Naive thymus-derived CD4-positive, alpha-beta T cell (primary cell): ENCODE measurements around the gene NCLN. TPM values are rescaled to one million over a fixed set of nuclear protein-coding genes. Genes with fewer than 3 reads are reported as not detected.

Source experiments
- ATAC-seq: fragments of 150-1000 bp; cut with Tn5 transposase; 2 replicates; pipeline ENCODE4 v1.10.0; 2021; ENCODE audit warnings: mild to moderate bottlenecking, moderate library complexity
- CTCF ChIA-PET: fragments of 350-600 bp; sonication (Branson Sonifier 250); formaldehyde crosslinking; loops from one replicate; lab custom pipeline; 2021; ENCODE audit warnings: antibody characterized with exemption; lab: Charles Lee
- POLR2A ChIA-PET: fragments of 350-600 bp; sonication (Branson Sonifier 250); formaldehyde crosslinking; loops from one replicate; lab custom pipeline; 2021; ENCODE audit warnings: antibody characterized with exemption, inconsistent platforms; lab: Charles Lee
- DNase-seq, 9 donors: peaks; one replicate each; pipeline versions ENCODE4 v3.0.0 to v3.0.0-alpha.2; 2020 to 2022; ENCODE audit warnings: mixed read lengths in 1 of 9
- H3K27ac ChIP-seq: one replicate; pipeline ENCODE4 v1.7.0; 2013; ENCODE audit warnings: mild to moderate bottlenecking, low read depth, low read length, moderate library complexity
- H3K27me3 ChIP-seq, 2 donors: one replicate each; pipeline ENCODE4 v1.7.0; 2013; ENCODE audit warnings: low read length in 2 of 2, mild to moderate bottlenecking in 2 of 2, moderate library complexity in 2 of 2; ENCODE audit not compliant: control insufficient read depth in 2 of 2, insufficient read depth in 2 of 2
- H3K36me3 ChIP-seq, 3 experiments: 1 replicate in 2 of 3; 2 replicates in 1 of 3; pipeline ENCODE4 v1.7.0; 2013; ENCODE audit warnings: low read length in 3 of 3, mild to moderate bottlenecking in 3 of 3, moderate library complexity in 1 of 3; ENCODE audit not compliant: insufficient read depth in 3 of 3, control insufficient read depth in 2 of 3
- H3K4me1 ChIP-seq, 2 donors: one replicate each; pipeline ENCODE4 v1.7.0; 2013; ENCODE audit warnings: low read length in 2 of 2, mild to moderate bottlenecking in 2 of 2, moderate library complexity in 1 of 2; ENCODE audit not compliant: control insufficient read depth in 2 of 2, insufficient read depth in 2 of 2
- H3K4me3 ChIP-seq: 2 replicates; pipeline ENCODE4 v1.7.0; 2013; ENCODE audit warnings: mild to moderate bottlenecking, low read length
- H3K9me3 ChIP-seq, 3 experiments: 1 replicate in 2 of 3; 2 replicates in 1 of 3; pipeline ENCODE4 v1.7.0; 2013; ENCODE audit warnings: low read length in 3 of 3; ENCODE audit not compliant: control insufficient read depth in 2 of 3
- H3K27ac Mint-ChIP-seq, 9 donors: one replicate each; pipeline ENCODE4 v1.8.0; 2020 to 2022; ENCODE audit warnings: mixed read lengths in 9 of 9, mild to moderate bottlenecking in 8 of 9, moderate library complexity in 5 of 9, inconsistent platforms in 2 of 9
- H3K27me3 Mint-ChIP-seq, 5 donors: one replicate each; pipeline ENCODE4 v1.8.0; 2021 to 2022; ENCODE audit warnings: mixed read lengths in 5 of 5, mild to moderate bottlenecking in 1 of 5
- H3K36me3 Mint-ChIP-seq, 5 donors: one replicate each; pipeline ENCODE4 v1.8.0; 2020 to 2022; ENCODE audit warnings: mixed read lengths in 5 of 5, mild to moderate bottlenecking in 3 of 5, inconsistent platforms in 1 of 5
- H3K4me1 Mint-ChIP-seq, 7 donors: one replicate each; pipeline ENCODE4 v1.8.0; 2020 to 2022; ENCODE audit warnings: mixed read lengths in 7 of 7, mild to moderate bottlenecking in 3 of 7, inconsistent platforms in 1 of 7
- H3K4me3 Mint-ChIP-seq, 10 donors: one replicate each; pipeline ENCODE4 v1.8.0; 2020 to 2022; ENCODE audit warnings: mild to moderate bottlenecking in 10 of 10, mixed read lengths in 10 of 10, moderate library complexity in 6 of 10, inconsistent platforms in 2 of 10
- H3K9me3 Mint-ChIP-seq, 11 donors: one replicate each; pipeline ENCODE4 v1.8.0; 2020 to 2022; ENCODE audit warnings: mixed read lengths in 11 of 11, mild to moderate bottlenecking in 4 of 11, inconsistent platforms in 1 of 11, moderate library complexity in 1 of 11
- intact Hi-C, 2 donors: fragments of 100-400 bp; cut with micrococcal nuclease; formaldehyde crosslinking; loops; one replicate each; pipeline ENCODE4 v1.15.1; 2023
- polyA plus RNA-seq, 2 donors: library from polyadenylated mRNA; unstranded; fragments of 300-500 nt; fragmentation: Illumina TruSeq; gene quantifications; one replicate each; pipeline ENCODE4 v1.2.3, GENCODE V29; 2021
- total RNA-seq, 6 experiments: library from RNA in 5 of 6; stranded (reverse) in 5 of 6; gene quantifications; 1 replicate in 5 of 6; 2 replicates in 1 of 6; pipeline ENCODE4 v1.2.3 and lab custom pipeline; 2021 to 2026

NCLN gene
- total and polyA plus RNA-seq, 7 experiments from 2014 or later: 19.9 to 64.7 (median 51.7) TPM

DNA sequence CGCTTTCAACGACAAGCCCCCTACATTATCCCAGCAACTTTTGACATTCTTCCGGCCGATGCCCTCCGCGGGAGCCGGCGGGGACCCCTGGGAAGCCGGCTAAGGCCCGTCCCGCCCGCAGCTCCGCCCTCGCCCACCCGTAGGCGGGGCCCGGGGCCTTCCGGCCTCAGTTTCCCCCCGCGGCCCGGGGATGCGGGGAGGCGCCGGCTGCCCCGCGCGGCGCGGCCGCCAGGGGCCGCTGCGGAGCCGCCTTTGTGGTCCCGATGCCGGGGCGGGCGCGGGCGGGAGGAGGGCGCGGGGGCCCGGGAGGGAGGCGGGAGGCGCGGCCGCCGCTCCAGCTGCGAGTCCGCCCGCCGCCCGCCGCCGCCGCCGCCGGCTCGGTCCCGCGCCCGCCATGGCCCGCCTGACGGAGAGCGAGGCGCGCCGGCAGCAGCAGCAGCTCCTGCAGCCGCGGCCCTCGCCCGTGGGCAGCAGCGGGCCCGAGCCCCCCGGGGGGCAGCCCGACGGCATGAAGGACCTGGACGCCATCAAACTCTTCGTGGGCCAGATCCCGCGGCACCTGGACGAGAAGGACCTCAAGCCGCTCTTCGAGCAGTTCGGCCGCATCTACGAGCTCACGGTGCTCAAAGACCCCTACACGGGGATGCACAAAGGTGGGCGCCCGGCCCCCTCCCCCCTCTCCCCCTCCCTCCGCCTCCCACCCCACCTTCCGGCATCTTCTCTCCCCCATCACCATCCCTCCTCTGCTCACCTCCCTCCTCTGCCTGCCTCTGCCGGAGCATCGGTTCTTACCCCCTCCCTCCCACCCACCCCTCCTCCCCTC lies 38.8 kb downstream of the NCLN start, which contains the start of gene CELF5:
CELF5 (plus strand) TSS at position 316 of the 823 bp plus-strand sequence; CDS start at position 395, 79 bp downstream.
- DNase-seq: peak in 8 of 9 donors; percentile 44 to 72 (median 58)

DNA sequence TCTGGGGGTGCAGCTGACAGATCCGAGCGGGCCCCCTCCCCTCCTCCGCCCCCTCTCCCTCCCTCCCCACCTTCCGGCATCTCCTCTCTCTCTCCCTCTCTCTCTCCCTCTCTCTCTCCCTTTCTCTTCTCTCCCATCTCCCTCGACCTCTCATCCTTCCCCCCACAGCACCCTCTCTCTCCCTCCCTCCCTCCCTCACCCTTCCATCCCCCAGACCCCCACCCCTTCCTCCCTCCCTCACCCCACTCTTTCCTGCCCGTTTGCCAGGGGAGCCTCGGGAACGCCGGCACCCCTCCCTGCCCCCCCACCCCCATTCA lies 39.4 kb downstream of the NCLN start:
- no peaks in the 10 kb centered on the region for H3K36me3 Mint-ChIP-seq
- H3K9me3 ChIP-seq: no peaks in the 10 kb centered on the region
- POLR2A ChIA-PET: no interaction called here
- CTCF ChIA-PET: interaction anchor here (1.5 kb wide), 1 partner anchor 82 kb away, joined by 3 read pairs; no protein-coding TSS in a partner anchor
- peak overlapping the region in 4 of 10 donors; percentile 19 to 32 (median 30) for H3K4me3 Mint-ChIP-seq
- intact Hi-C loops: loop anchor here in 1 of 2 donors (2.0 kb wide), 1 partner anchor 26 kb away; no protein-coding TSS in a partner anchor
- no peaks in the 10 kb centered on the region for H3K36me3 ChIP-seq
- H3K4me1 ChIP-seq: no peaks in the 10 kb centered on the region
- no peak overlapping the region for H3K27ac Mint-ChIP-seq
- H3K27me3 Mint-ChIP-seq: peaks cover 15 to 43% (median 19%) of the 10 kb centered on the region in 5 donors
- H3K27ac ChIP-seq: no peak overlapping the region
- no peaks in the 10 kb centered on the region for H3K9me3 Mint-ChIP-seq
- no peak overlapping the region for H3K4me3 ChIP-seq
- H3K27me3 ChIP-seq: no peaks in the 10 kb centered on the region
- H3K4me1 Mint-ChIP-seq: peaks cover 0 to 5% (median 0%) of the 10 kb centered on the region in 7 donors
- DNase-seq (no peak), ATAC-seq (no peak)

More for the DNA sequence above, 38.8 kb downstream of the NCLN start, which contains the start of gene CELF5:
- no peak within 1 kb of the TSS for H3K27ac ChIP-seq
- peak; percentile 90 for ATAC-seq
- Mint-ChIP-seq H3K27ac (peak within 1 kb of the TSS in 1 of 9 donors; percentile 31), H3K9me3 (no peaks in the 10 kb centered on the region), H3K4me3 (peak within 1 kb of the TSS in 9 of 10 donors; percentile 30 to 75 (median 47)), H3K36me3 (no peaks in the 10 kb centered on the region), H3K27me3 (peaks cover 15 to 41% (median 19%) of the 10 kb centered on the region in 5 donors), H3K4me1 (peaks cover 0 to 6% (median 0%) of the 10 kb centered on the region in 7 donors)
- ChIA-PET CTCF (interaction anchor here (1.2 to 1.5 kb wide), 2 partner anchors 13 to 83 kb away, joined by 3 read pairs; no protein-coding TSS in a partner anchor), POLR2A (interaction anchor here (0.7 kb wide), 1 partner anchor 34 kb away, joined by 5 read pairs; no protein-coding TSS in a partner anchor)
- no peaks in the 10 kb centered on the region for H3K9me3 ChIP-seq
- H3K4me1 ChIP-seq: no peaks in the 10 kb centered on the region
- no peaks in the 10 kb centered on the region for H3K36me3 ChIP-seq
- H3K27me3 ChIP-seq: no peaks in the 10 kb centered on the region
- H3K4me3 ChIP-seq: no peak within 1 kb of the TSS
- intact Hi-C loops: loop anchor here in 1 of 2 donors (2.0 kb wide), 1 partner anchor 26 kb away; no protein-coding TSS in a partner anchor

DNA sequence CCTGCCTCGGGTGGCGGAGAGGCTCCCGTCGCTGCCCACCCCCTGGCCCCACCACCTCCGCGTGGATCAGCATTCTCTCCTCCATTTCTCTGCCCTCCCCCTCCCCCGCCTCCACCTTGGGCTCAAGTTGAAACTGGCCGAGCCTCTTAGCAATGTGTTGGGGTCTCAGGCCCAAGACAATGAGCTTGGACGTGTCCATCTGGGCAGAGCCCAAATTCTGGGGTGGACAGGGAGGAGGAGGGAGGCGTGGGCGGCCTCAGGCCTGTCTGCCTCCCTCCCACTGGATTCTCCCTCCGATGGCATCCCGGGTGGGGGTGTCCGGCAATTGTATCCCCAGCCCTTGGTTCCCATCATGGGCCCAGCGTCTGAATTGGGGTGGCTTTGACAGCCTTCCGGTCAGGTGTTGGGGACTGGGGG lies 40.0 kb downstream of the NCLN start:
- no peaks in the 10 kb centered on the region for H3K27me3 ChIP-seq
- no peaks in the 10 kb centered on the region for H3K36me3 ChIP-seq
- no peak overlapping the region for H3K4me3 ChIP-seq
- Mint-ChIP-seq H3K36me3 (no peaks in the 10 kb centered on the region), H3K9me3 (no peaks in the 10 kb centered on the region), H3K4me3 (peak overlapping the region in 1 of 10 donors; percentile 30), H3K4me1 (peaks cover 0 to 5% (median 0%) of the 10 kb centered on the region in 7 donors), H3K27me3 (peaks cover 15 to 43% (median 19%) of the 10 kb centered on the region in 5 donors), H3K27ac (no peak overlapping the region)
- no peaks in the 10 kb centered on the region for H3K4me1 ChIP-seq
- ATAC-seq: no peak
- intact Hi-C loops: loop anchor here in 1 of 2 donors (2.0 kb wide), 1 partner anchor 25 kb away; no protein-coding TSS in a partner anchor
- CTCF ChIA-PET: interaction anchor here (0.6 kb wide), 1 partner anchor 36 kb away, joined by 3 read pairs; no protein-coding TSS in a partner anchor
- H3K27ac ChIP-seq: no peak overlapping the region
- H3K9me3 ChIP-seq: no peaks in the 10 kb centered on the region
- POLR2A ChIA-PET: no interaction called here
- DNase-seq: no peak

DNA sequence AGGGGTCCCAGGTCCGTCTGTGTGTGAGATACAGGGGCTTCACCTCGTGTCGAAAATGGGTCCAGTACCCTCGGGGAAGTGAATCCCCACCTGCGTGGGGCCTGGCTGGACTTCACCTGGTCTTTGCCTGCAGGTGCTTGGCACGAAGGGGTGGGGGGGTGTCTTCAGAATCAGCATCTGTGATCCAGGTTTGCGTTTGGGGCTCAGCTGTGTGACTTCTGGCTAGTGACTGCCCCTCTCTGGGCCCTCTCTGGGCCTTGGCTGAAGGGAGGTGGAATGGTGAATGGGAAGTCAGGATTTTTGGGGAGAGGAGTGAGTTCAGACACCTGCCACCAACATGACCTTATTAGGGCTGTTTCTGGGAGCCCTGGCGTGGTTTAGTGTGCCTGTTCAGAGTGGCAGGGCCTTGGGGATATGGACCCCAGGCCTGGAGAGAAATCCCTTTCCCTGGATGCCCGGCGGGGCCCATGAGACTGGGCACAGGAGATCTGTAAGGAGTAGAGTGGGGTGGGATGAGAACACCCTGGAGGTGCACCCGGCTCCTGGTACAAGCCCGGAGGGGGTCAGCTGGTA lies 41.4 kb downstream of the NCLN start:
- no peaks in the 10 kb centered on the region for H3K4me1 ChIP-seq
- intact Hi-C loops: no loop called here
- ChIA-PET CTCF (no interaction called here), POLR2A (no interaction called here)
- DNase-seq (no peak), ATAC-seq (no peak)
- H3K4me3 ChIP-seq: no peak overlapping the region
- H3K27me3 ChIP-seq: no peaks in the 10 kb centered on the region
- peaks cover 15 to 43% (median 19%) of the 10 kb centered on the region in 5 donors for H3K27me3 Mint-ChIP-seq
- H3K36me3 ChIP-seq: no peaks in the 10 kb centered on the region
- H3K36me3 Mint-ChIP-seq: no peaks in the 10 kb centered on the region
- peaks cover 0 to 5% (median 0%) of the 10 kb centered on the region in 7 donors for H3K4me1 Mint-ChIP-seq
- H3K4me3 Mint-ChIP-seq: no peak overlapping the region
- H3K27ac Mint-ChIP-seq: no peak overlapping the region
- H3K9me3 ChIP-seq: no peaks in the 10 kb centered on the region
- H3K9me3 Mint-ChIP-seq: peaks cover 0 to 2% (median 0%) of the 10 kb centered on the region in 11 donors
- H3K27ac ChIP-seq: no peak overlapping the region

- ChIA-PET POLR2A (interaction anchor here (0.6 kb wide), 1 partner anchor 469 kb away, joined by 3 read pairs; no protein-coding TSS in a partner anchor), CTCF (interaction anchor here (0.6 kb wide), 1 partner anchor 206 kb away, joined by 5 read pairs; no protein-coding TSS in a partner anchor)
- Histone ChIP-seq H3K36me3 (no peaks in the 10 kb centered on the region), H3K4me1 (no peaks in the 10 kb centered on the region), H3K4me3 (no peak overlapping the region), H3K9me3 (no peaks in the 10 kb centered on the region), H3K27me3 (no peaks in the 10 kb centered on the region), H3K27ac (no peak overlapping the region)
- no peak for DNase-seq
- no peak overlapping the region for H3K4me3 Mint-ChIP-seq
- H3K36me3 Mint-ChIP-seq: no peaks in the 10 kb centered on the region
- peaks cover 19 to 41% (median 29%) of the 10 kb centered on the region in 5 donors for H3K27me3 Mint-ChIP-seq
- no peak overlapping the region for H3K27ac Mint-ChIP-seq
- peaks cover 0 to 6% (median 0%) of the 10 kb centered on the region in 7 donors for H3K4me1 Mint-ChIP-seq
- ATAC-seq: no peak
- intact Hi-C loops: no loop called here
- H3K9me3 Mint-ChIP-seq: peaks cover 0 to 2% (median 0%) of the 10 kb centered on the region in 11 donors
Measured at GRCh38 chr19:3229346-3229743, 43.6 kb downstream of the NCLN start.

DNA sequence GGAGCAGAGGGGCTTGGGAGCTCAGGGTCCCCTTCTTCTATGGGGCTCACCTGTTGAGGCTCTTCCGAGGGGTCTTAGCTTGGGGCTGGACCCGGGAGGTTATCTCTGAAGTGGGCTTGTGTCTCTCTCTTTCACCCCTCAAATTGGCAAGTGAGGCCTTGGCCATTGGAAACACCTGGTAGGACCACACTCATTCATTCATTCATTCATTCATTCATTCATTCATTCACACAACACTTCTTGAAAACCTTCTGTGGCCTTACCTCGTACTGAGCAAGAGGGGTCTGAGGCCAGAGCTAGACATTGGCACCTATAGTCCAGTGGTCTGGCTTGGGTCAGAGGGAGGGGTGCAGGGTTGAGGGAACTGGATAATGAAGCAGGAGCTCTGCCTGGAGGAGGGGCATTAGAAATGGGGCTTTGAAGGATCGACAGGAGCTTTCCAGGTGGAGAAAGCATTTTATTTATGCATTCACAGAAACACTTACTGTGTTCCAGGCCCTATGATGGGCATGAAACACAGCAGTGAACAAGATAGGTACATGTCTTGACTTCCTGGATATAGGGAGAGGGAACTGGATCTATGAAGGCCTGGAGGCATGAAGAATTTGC lies 44.3 kb downstream of the NCLN start:
- ChIA-PET CTCF (interaction anchor here (0.5 to 0.6 kb wide), 2 partner anchors 1236 to 1378 kb away, joined by 3 read pairs; no protein-coding TSS in a partner anchor), POLR2A (no interaction called here)
- DNase-seq (no peak), ATAC-seq (no peak)
- H3K4me1 Mint-ChIP-seq: peaks cover 0 to 6% (median 0%) of the 10 kb centered on the region in 7 donors
- Histone ChIP-seq H3K4me3 (no peak overlapping the region), H3K36me3 (no peaks in the 10 kb centered on the region), H3K27me3 (no peaks in the 10 kb centered on the region), H3K4me1 (no peaks in the 10 kb centered on the region), H3K27ac (no peak overlapping the region), H3K9me3 (no peaks in the 10 kb centered on the region)
- peaks cover 0 to 2% (median 0%) of the 10 kb centered on the region in 11 donors for H3K9me3 Mint-ChIP-seq
- no peak overlapping the region for H3K4me3 Mint-ChIP-seq
- H3K27ac Mint-ChIP-seq: no peak overlapping the region
- peaks cover 21 to 40% (median 31%) of the 10 kb centered on the region in 5 donors for H3K27me3 Mint-ChIP-seq
- no peaks in the 10 kb centered on the region for H3K36me3 Mint-ChIP-seq
- intact Hi-C loops: no loop called here
